Left ventricle myocardium inferior (tissue), 1 donor: ENCODE data around the gene TJP1. TPM values are rescaled to one million over a fixed set of nuclear protein-coding genes. Genes with fewer than 3 reads are reported as not detected.

ENCODE experiments used
- DNase-seq: peaks from one replicate; pipeline ENCODE4 v3.0.0-alpha.2; 2020
- H3K27ac ChIP-seq: fragments of 200-600 bp; replicated peaks from 2 replicates; pipeline ENCODE4 v1.8.0; 2021
- H3K27me3 ChIP-seq: fragments of 200-600 bp; 2 replicates; pipeline ENCODE4 v1.8.0; 2021; ENCODE audit warnings: low read depth
- H3K36me3 ChIP-seq: fragments of 200-600 bp; 2 replicates; pipeline ENCODE4 v1.8.0; 2021
- H3K4me1 ChIP-seq: fragments of 200-600 bp; 2 replicates; pipeline ENCODE4 v1.8.0; 2021
- H3K4me3 ChIP-seq: fragments of 200-600 bp; 2 replicates; pipeline ENCODE4 v1.8.0; 2021; ENCODE audit warnings: mild to moderate bottlenecking, moderate library complexity
- H3K9me3 ChIP-seq: fragments of 200-600 bp; replicated peaks from 2 replicates; pipeline ENCODE4 v1.8.0; 2021
- intact Hi-C: fragments of 100-400 bp; cut with micrococcal nuclease; formaldehyde crosslinking; loops from one replicate; pipeline ENCODE4 v1.11.0; 2022
- total RNA-seq: library from RNA; stranded (reverse); fragmentation: NEBNext Ultra II Directional; extraction: Animal tissue kit (Norgen Biotek cat#: 25700); gene quantifications from one replicate; pipeline ENCODE4 v1.2.1, GENCODE V29; 2021
- TF ChIP-seq, protein P1 (sequence below): fragments of 200-600 bp; IDR thresholded peaks from 2 replicates; pipeline ENCODE4 v1.8.0; 2021; ENCODE audit warnings: antibody characterized with exemption, mild to moderate bottlenecking, borderline replicate concordance
- donor health status: DM: no; HTN: yes; CAD: no; lungs with severe emphysema.

TJP1 gene
- total RNA-seq, 1 donor from 2014 or later: 108 TPM

DNA sequence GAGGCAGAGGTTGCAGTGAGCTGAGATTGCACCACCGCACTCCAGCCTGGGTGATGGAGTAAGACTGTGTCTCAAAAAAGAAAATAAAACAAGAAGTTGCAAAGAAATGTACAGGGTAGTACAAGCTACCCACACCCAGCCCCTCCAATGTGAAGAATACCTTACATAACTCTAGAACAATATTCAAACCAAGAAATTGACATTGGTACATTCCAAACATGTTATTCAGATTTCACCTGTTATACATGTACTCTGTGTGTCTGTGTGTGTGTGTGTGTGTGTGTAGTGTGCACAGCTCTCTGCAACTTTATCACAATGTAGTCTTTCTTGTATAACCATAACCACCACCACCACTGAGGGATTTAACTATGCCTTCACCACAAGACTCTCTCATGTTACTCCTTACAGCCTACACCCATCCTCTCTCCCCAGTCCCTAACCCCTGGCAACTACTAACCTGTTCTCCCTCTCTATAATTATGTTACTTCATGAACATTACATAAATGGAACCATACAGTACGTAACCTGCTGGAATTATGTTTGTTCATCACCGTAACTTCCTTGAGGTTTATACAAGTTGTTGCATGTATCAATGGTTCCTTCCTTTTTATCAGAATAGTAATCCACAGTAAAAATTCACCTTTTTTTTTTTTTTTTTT is 16.2 kb upstream of the TJP1 start:
- peaks cover 68% of the 10 kb centered on the region for H3K4me1 ChIP-seq
- TF ChIP-seq, protein P1, sequence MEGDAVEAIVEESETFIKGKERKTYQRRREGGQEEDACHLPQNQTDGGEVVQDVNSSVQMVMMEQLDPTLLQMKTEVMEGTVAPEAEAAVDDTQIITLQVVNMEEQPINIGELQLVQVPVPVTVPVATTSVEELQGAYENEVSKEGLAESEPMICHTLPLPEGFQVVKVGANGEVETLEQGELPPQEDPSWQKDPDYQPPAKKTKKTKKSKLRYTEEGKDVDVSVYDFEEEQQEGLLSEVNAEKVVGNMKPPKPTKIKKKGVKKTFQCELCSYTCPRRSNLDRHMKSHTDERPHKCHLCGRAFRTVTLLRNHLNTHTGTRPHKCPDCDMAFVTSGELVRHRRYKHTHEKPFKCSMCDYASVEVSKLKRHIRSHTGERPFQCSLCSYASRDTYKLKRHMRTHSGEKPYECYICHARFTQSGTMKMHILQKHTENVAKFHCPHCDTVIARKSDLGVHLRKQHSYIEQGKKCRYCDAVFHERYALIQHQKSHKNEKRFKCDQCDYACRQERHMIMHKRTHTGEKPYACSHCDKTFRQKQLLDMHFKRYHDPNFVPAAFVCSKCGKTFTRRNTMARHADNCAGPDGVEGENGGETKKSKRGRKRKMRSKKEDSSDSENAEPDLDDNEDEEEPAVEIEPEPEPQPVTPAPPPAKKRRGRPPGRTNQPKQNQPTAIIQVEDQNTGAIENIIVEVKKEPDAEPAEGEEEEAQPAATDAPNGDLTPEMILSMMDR: no peak
- H3K27me3 ChIP-seq: no peaks in the 10 kb centered on the region
- intact Hi-C loops: no loop called here
- no peak overlapping the region for H3K4me3 ChIP-seq
- H3K9me3 ChIP-seq: no peaks in the 10 kb centered on the region
- no peak overlapping the region for H3K27ac ChIP-seq
- no peaks in the 10 kb centered on the region for H3K36me3 ChIP-seq
- DNase-seq: no peak

DNA sequence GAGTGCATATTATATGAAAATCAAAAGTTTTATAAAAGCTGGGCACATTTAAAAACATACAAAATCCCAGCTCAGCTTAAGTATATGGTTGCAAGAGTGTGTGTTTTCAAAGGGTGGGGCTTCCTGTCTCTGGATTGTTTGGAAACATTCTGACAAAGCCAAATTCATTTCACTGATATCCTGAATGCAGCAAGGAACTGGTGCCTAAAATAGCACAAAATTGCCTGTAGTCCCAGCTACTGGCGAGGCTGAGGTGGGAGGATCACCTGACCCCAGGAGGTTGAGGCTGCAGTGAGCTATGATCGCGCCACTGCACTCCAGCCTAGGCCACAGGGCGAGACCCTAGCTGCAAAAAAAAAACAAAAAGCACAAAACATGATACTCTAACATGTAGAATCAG is 13.0 kb upstream of the TJP1 start:
- TF ChIP-seq, protein P1: no peak
- Histone ChIP-seq H3K4me1 (peaks cover 52% of the 10 kb centered on the region), H3K36me3 (no peaks in the 10 kb centered on the region), H3K27me3 (no peaks in the 10 kb centered on the region), H3K27ac (peak overlapping the region; percentile 71), H3K9me3 (peaks cover 4% of the 10 kb centered on the region), H3K4me3 (peak overlapping the region; percentile 8)
- intact Hi-C loops: no loop called here
- no peak for DNase-seq

DNA sequence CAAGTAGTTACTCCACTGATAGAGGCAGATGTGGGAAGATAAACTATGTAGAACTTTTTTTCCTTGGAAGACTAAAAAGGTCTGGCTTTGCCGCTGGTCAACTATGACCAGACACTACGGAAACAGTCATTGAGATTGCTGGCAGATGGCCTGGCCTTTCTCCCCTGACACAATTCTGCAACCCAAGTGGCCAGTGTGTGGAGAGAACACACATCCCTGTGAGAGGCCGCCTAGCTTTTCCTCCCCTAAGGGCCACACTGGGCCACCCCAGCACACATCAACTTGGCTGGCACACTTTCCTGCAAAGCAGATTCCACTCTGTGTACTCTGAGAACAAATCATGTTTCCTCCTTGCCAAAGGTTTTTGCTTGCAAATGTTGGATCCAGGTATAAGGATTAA is 10.4 kb upstream of the TJP1 start:
- intact Hi-C loops: no loop called here
- H3K4me3 ChIP-seq: no peak overlapping the region
- no peak for DNase-seq
- H3K36me3 ChIP-seq: no peaks in the 10 kb centered on the region
- no peaks in the 10 kb centered on the region for H3K27me3 ChIP-seq
- peaks cover 4% of the 10 kb centered on the region for H3K9me3 ChIP-seq
- peak overlapping the region; percentile 50 for H3K27ac ChIP-seq
- peaks cover 66% of the 10 kb centered on the region for H3K4me1 ChIP-seq
- TF ChIP-seq, protein P1: no peak

DNA sequence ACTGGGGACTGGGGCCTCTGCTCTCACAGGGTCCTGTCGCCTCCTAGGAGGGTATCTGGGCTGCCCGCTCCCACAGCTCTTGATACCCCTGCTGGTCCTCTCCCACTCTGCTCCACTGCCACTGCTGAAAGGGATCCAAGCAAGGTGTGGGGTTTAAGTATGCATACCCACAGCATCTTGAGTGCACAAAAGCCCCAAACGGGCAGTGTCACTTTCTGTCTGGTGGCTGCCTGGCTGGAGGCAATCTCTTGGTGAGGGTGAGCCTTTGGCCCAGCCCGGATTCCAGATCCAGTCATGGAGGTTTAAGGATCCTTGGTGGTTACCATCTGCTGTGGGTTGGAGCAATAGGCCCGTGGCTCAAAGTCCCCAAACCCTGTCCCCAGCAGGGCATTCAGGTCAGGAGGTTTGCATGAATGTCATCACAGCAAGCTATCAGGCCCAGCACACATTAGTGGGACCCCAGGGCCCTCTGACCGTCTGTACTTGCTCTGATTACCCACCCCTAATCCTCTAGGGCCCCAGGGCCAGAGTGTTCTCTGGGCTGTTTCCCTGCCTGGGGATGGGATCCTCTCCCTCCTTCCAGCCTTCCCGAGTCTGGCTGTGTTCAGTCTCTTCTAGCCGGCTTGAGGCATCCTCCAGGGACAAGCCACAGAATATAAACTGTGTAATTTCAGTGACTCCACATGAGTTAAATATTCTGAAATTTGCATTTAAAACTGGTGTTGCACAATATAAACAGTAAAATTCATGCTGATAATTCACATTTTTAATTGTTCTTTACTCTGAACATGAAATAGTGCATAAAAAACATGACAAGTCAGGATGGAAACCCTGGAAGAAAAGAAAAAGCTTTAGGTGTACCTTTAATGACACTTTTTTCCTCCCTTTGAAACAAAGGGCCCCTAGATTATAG is 4.9 kb upstream of the TJP1 start:
- DNase-seq: no peak
- no peaks in the 10 kb centered on the region for H3K36me3 ChIP-seq
- TF ChIP-seq, protein P1: no peak
- H3K27me3 ChIP-seq: no peaks in the 10 kb centered on the region
- H3K4me1 ChIP-seq: peaks cover 44% of the 10 kb centered on the region
- peak overlapping the region; percentile 64 for H3K27ac ChIP-seq
- intact Hi-C loops: loop anchor here (10.0 kb wide), 1 partner anchor 58 kb away; no protein-coding TSS in a partner anchor
- no peak overlapping the region for H3K4me3 ChIP-seq
- peaks cover under 1% of the 10 kb centered on the region for H3K9me3 ChIP-seq

DNA sequence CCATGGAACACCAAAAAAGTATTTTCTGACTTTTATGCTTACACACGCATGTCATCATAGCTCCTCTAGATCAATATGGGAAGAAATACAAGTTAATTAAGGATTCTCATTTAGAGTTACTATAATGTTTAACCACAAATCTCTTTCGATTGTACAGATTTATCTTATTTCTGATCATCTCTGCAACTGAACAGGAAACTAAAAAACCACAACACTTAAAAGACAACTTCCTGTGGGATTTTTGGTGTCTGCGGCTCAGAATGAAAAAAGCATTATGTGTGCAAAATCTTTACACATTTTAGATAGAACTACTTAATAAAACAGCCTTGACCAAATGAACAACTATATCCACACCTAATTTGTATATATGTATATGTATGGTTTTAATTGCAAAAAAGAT is 3.0 kb upstream of the TJP1 start:
- H3K4me1 ChIP-seq: peaks cover 55% of the 10 kb centered on the region
- no peak overlapping the region for H3K4me3 ChIP-seq
- no peak for DNase-seq
- H3K27ac ChIP-seq: peak overlapping the region; percentile 3
- H3K27me3 ChIP-seq: no peaks in the 10 kb centered on the region
- no peaks in the 10 kb centered on the region for H3K36me3 ChIP-seq
- TF ChIP-seq, protein P1: no peak
- intact Hi-C loops: loop anchor here (10.0 kb wide), 1 partner anchor 60 kb away; no protein-coding TSS in a partner anchor
- no peaks in the 10 kb centered on the region for H3K9me3 ChIP-seq
